ENCODE data around the gene SOWAHC.

GRCh38 chr2:109613081-109613921, 863 bp upstream of the SOWAHC start:
- TF ChIP-seq CTCF (IDR thresholded peaks at IDR 0.05) (no peak), POLR2AphosphoS5 (IDR thresholded peaks at IDR 0.05) (peak in 1 of 3 donors; percentile 77)
